ENCODE data around the gene PGAM2. TPM values are rescaled to one million over a fixed set of nuclear protein-coding genes. Genes with fewer than 3 reads are reported as not detected.

Gene PGAM2
- total RNA-seq, 1 experiment from 2014 or later = 2.4 TPM

DNA sequence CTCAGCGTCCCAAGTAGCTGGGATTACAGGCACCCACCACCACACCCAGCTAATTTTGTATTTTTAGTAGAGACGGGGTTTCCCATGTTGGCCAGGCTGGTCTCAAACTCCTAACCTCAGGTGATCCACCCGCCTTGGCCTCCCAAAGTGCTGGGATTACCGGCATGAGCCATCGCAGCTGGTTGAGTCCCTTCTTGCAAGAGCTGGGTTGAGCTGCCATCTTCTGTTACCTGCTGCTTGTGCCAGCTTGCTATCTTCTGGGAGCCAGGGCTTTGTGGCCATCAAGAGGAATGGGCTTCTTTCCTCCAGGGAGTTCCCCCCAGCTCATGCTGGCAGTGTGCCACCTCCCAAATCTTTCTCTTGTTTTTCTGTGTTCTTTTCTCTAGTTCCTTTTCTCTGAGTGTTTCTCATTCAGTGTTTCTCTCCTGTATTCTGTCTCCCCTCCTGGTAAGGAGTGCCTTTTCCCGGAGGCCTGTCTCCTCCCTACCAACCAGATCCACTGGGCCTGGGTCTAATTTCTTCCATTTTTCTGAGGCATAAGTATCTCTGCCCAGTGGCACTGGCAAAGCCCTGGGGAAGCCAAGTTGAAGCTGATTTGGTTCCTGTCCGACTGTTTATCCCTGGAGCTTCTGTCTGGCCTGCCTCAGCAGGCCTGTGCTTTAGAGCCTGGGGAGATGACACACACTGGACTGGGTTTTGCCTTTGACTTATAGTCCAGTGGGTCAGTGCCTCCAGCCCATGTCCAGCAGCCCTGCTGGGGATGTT is 17.2 kb downstream of the PGAM2 start:
- Mint-ChIP-seq H3K4me1 (peaks cover 13% of the 10 kb centered on the region), H3K9me3 (no peaks in the 10 kb centered on the region), H3K36me3 (peaks cover 23% of the 10 kb centered on the region), H3K27ac (no peak overlapping the region), H3K4me3 (no peak overlapping the region), H3K27me3 (ENCODE audit: low read depth) (no peaks in the 10 kb centered on the region)
- CTCF ChIA-PET = interaction anchor here (1.0 kb wide), 1 partner anchor 28 kb away, joined by 3 read pairs; no protein-coding TSS in a partner anchor
- no peak for ATAC-seq
- DNase-seq (ENCODE audit: low spot score) = no peak
- no peak for TF ChIP-seq FOXJ3 (CRISPR knock-in tag; IDR thresholded peaks at IDR 0.05; ENCODE audit: borderline replicate concordance)
- no peak for TF ChIP-seq GRHL2 (CRISPR knock-in tag; IDR thresholded peaks at IDR 0.05; ENCODE audit: insufficient replicate concordance, severe bottlenecking)
- no peak for TF ChIP-seq FOXK1 (CRISPR knock-in tag; IDR thresholded peaks at IDR 0.05)
- no peak for TF ChIP-seq NFE2L1 (CRISPR knock-in tag; IDR thresholded peaks at IDR 0.05)
- TF ChIP-seq SP1 (CRISPR knock-in tag; conservative IDR thresholded peaks at IDR 0.05) = no peak
- TF ChIP-seq, protein P1, sequence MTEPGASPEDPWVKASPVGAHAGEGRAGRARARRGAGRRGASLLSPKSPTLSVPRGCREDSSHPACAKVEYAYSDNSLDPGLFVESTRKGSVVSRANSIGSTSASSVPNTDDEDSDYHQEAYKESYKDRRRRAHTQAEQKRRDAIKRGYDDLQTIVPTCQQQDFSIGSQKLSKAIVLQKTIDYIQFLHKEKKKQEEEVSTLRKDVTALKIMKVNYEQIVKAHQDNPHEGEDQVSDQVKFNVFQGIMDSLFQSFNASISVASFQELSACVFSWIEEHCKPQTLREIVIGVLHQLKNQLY (CRISPR knock-in tag; IDR thresholded peaks at IDR 0.05) = no peak
- TF ChIP-seq, protein P2, sequence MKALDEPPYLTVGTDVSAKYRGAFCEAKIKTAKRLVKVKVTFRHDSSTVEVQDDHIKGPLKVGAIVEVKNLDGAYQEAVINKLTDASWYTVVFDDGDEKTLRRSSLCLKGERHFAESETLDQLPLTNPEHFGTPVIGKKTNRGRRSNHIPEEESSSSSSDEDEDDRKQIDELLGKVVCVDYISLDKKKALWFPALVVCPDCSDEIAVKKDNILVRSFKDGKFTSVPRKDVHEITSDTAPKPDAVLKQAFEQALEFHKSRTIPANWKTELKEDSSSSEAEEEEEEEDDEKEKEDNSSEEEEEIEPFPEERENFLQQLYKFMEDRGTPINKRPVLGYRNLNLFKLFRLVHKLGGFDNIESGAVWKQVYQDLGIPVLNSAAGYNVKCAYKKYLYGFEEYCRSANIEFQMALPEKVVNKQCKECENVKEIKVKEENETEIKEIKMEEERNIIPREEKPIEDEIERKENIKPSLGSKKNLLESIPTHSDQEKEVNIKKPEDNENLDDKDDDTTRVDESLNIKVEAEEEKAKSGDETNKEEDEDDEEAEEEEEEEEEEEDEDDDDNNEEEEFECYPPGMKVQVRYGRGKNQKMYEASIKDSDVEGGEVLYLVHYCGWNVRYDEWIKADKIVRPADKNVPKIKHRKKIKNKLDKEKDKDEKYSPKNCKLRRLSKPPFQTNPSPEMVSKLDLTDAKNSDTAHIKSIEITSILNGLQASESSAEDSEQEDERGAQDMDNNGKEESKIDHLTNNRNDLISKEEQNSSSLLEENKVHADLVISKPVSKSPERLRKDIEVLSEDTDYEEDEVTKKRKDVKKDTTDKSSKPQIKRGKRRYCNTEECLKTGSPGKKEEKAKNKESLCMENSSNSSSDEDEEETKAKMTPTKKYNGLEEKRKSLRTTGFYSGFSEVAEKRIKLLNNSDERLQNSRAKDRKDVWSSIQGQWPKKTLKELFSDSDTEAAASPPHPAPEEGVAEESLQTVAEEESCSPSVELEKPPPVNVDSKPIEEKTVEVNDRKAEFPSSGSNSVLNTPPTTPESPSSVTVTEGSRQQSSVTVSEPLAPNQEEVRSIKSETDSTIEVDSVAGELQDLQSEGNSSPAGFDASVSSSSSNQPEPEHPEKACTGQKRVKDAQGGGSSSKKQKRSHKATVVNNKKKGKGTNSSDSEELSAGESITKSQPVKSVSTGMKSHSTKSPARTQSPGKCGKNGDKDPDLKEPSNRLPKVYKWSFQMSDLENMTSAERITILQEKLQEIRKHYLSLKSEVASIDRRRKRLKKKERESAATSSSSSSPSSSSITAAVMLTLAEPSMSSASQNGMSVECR (CRISPR knock-in tag; IDR thresholded peaks at IDR 0.05; ENCODE audit: borderline replicate concordance) = no peak
- no peak for TF ChIP-seq CREM (CRISPR knock-in tag; IDR thresholded peaks at IDR 0.05)
- TF ChIP-seq ZBTB21 (CRISPR knock-in tag; IDR thresholded peaks at IDR 0.05; ENCODE audit: borderline replicate concordance) = no peak
- TF ChIP-seq, protein P3, sequence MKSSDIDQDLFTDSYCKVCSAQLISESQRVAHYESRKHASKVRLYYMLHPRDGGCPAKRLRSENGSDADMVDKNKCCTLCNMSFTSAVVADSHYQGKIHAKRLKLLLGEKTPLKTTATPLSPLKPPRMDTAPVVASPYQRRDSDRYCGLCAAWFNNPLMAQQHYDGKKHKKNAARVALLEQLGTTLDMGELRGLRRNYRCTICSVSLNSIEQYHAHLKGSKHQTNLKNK (CRISPR knock-in tag; IDR thresholded peaks at IDR 0.05) = no peak
- no peak for TF ChIP-seq ZNF416 (CRISPR knock-in tag; IDR thresholded peaks at IDR 0.05)
- no peak for TF ChIP-seq FOXP1 (CRISPR knock-in tag; IDR thresholded peaks at IDR 0.05; ENCODE audit: borderline replicate concordance)
- no peak for TF ChIP-seq EMX1 (CRISPR knock-in tag; IDR thresholded peaks at IDR 0.05)
- no peak for TF ChIP-seq MYBL2 (CRISPR knock-in tag; IDR thresholded peaks at IDR 0.05)
- POLR2A ChIA-PET = no interaction called here

DNA sequence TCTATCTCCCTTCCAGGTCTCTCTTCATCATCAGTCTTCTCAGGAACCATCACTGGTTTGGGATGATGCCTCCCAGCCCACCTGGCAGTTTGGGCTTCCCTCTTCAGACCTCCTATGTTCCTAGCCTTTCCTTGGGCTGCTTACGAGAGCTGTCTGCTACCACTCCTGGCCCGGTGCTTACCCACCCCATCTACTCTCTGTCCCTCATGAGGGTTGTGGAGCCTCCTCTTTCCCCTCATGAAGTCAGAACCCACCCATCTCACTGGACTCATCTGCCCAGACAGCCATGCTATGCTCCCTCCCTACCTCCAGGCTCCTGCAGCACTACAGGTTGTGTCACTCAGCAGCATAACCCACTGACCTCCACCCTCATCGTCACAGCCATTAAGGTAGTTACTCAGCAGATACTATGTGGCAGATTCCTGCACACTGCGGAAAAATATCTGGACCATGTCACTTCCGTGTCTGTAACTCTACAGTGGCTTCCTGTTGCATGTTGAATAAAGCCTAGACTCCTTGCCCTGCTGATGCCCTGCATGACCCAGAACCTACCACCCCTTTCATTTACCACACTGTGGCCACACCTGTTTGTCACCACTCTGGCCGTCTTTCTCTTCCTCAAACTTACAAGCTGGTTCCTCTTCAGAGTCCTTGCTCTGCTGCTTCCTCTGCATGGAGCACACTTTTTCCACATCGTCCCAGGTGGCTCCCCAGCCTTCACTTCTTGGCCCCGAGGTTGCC is 18.9 kb downstream of the PGAM2 start:
- DNase-seq (ENCODE audit: low spot score) = no peak
- ChIA-PET CTCF (no interaction called here), POLR2A (no interaction called here)
- Mint-ChIP-seq H3K36me3 (peaks cover 10% of the 10 kb centered on the region; the same call in 1 of the 2 replicates), H3K9me3 (peaks cover 5% of the 10 kb centered on the region; the same call in 1 of the 2 replicates), H3K27me3 (ENCODE audit: low read depth) (peaks cover 11% of the 10 kb centered on the region), H3K4me1 (peaks cover 13% of the 10 kb centered on the region), H3K4me3 (peak overlapping the region; percentile 83), H3K27ac (no peak overlapping the region)
- TF ChIP-seq, protein P3 (CRISPR knock-in tag; IDR thresholded peaks at IDR 0.05) = no peak
- TF ChIP-seq, protein P1 (CRISPR knock-in tag; IDR thresholded peaks at IDR 0.05) = no peak
- TF ChIP-seq TCF7 (CRISPR knock-in tag; IDR thresholded peaks at IDR 0.05; ENCODE audit: low read depth) (no peak), ZNF423 (CRISPR knock-in tag; IDR thresholded peaks at IDR 0.05) (no peak), KAT7 (CRISPR knock-in tag; IDR thresholded peaks at IDR 0.05; ENCODE audit: borderline replicate concordance) (no peak), FOXK1 (CRISPR knock-in tag; IDR thresholded peaks at IDR 0.05) (no peak), RORB (CRISPR knock-in tag; IDR thresholded peaks at IDR 0.05) (no peak), TEAD1 (CRISPR knock-in tag; IDR thresholded peaks at IDR 0.05) (no peak), ZNF219 (CRISPR knock-in tag; IDR thresholded peaks at IDR 0.05; ENCODE audit: borderline replicate concordance) (no peak), JAZF1 (CRISPR knock-in tag; IDR thresholded peaks at IDR 0.05) (no peak), NR2C2 (CRISPR knock-in tag; IDR thresholded peaks at IDR 0.05) (no peak), OVOL2 (CRISPR knock-in tag; IDR thresholded peaks at IDR 0.05; ENCODE audit: borderline replicate concordance) (no peak), TP53 (CRISPR knock-in tag; IDR thresholded peaks at IDR 0.05) (no peak), TEAD4 (CRISPR knock-in tag; IDR thresholded peaks at IDR 0.05) (no peak), ETV6 (CRISPR knock-in tag; IDR thresholded peaks at IDR 0.05) (no peak), NR1H2 (CRISPR knock-in tag; IDR thresholded peaks at IDR 0.05) (no peak)
- no peak for ATAC-seq

Data from WTC11 (cell line).